Hepatocyte (in vitro differentiated cells): Measurements from ENCODE around the gene MAN1B1. TPM values are rescaled to one million over a fixed set of nuclear protein-coding genes. Genes with fewer than 3 reads are reported as not detected.
A peak's percentile ranks its signal among the peaks of the same experiment; 100 is the strongest.

ENCODE experiments used
- DNase-seq: peaks from one replicate; pipeline ENCODE4 v3.0.0-alpha.2; 2016; ENCODE audit warnings: low spot score
- H2AFZ ChIP-seq: fragments of 200-600 bp; sonication (generic); 2 replicates; pipeline ENCODE4 v1.6.0; 2016; ENCODE audit warnings: antibody characterized with exemption, mild to moderate bottlenecking
- H3K27ac ChIP-seq: fragments of 200-600 bp; sonication (generic); 2 replicates; pipeline ENCODE4 v1.5.1; 2016; ENCODE audit warnings: mild to moderate bottlenecking
- H3K27me3 ChIP-seq: fragments of 200-600 bp; sonication (generic); 2 replicates; pipeline ENCODE4 v1.6.1; 2016
- H3K36me3 ChIP-seq: fragments of 200-600 bp; sonication (generic); replicated peaks from 2 replicates; pipeline ENCODE4 v1.5.1; 2016; ENCODE audit warnings: low read depth; ENCODE audit not compliant: insufficient read depth
- H3K4me1 ChIP-seq: fragments of 200-600 bp; sonication (generic); 2 replicates; pipeline ENCODE4 v1.5.1; 2016; ENCODE audit warnings: mild to moderate bottlenecking, moderate library complexity; ENCODE audit not compliant: insufficient read depth
- H3K4me2 ChIP-seq: fragments of 200-600 bp; sonication (generic); 2 replicates; pipeline ENCODE4 v1.6.0; 2016
- H3K4me3 ChIP-seq: fragments of 200-600 bp; sonication (generic); 2 replicates; pipeline ENCODE4 v1.5.1; 2016; ENCODE audit warnings: mild to moderate bottlenecking
- H3K79me2 ChIP-seq: fragments of 200-600 bp; sonication (generic); 2 replicates; pipeline ENCODE4 v1.6.0; 2017; ENCODE audit warnings: mild to moderate bottlenecking
- H3K9me2 ChIP-seq: fragments of 200-600 bp; sonication (generic); replicated peaks from 2 replicates; pipeline ENCODE4 v1.6.0; 2017; ENCODE audit warnings: mild to moderate bottlenecking; ENCODE audit not compliant: insufficient read depth
- H3K9me3 ChIP-seq: fragments of 200-600 bp; sonication (generic); 2 replicates; pipeline ENCODE4 v1.5.1; 2016; ENCODE audit warnings: low read depth, mild to moderate bottlenecking
- H4K20me1 ChIP-seq: fragments of 200-600 bp; sonication (generic); 2 replicates; pipeline ENCODE4 v1.6.0; 2016; ENCODE audit warnings: mild to moderate bottlenecking; ENCODE audit not compliant: insufficient read depth, poor library complexity, severe bottlenecking
- EZH2 ChIP-seq: fragments of 200-600 bp; sonication (generic); IDR thresholded peaks from 2 replicates; pipeline ENCODE4 v1.6.1; 2016; ENCODE audit warnings: antibody characterized with exemption, mild to moderate bottlenecking, borderline replicate concordance
- EZH2phosphoT487 ChIP-seq: fragments of 200-600 bp; sonication (generic); IDR thresholded peaks from one replicate; pipeline ENCODE4 v1.6.1; 2018; ENCODE audit warnings: antibody characterized with exemption, mild to moderate bottlenecking, low read depth, moderate library complexity; ENCODE audit not compliant: unreplicated experiment, severe bottlenecking
- WGBS: methylation state at CpG from one replicate; pipeline ENCODE4 v1.1.6; 2016; ENCODE audit warnings: low lambda C conversion rate; ENCODE audit errors: missing lambda C conversion rate; 5-methylcytosine and 5-hydroxymethylcytosine counted together
- polyA plus RNA-seq: library from polyadenylated mRNA; unstranded; fragments of >200 nt; fragmentation: Nextera tagmentation; extraction: Ambion mirVana; gene quantifications from 2 replicates; pipeline ENCODE4 v1.2.1, GENCODE V29; 2016
- total RNA-seq: library from RNA; depleted of rRNA; stranded (reverse); fragments of >200 nt; gene quantifications from 2 replicates; pipeline ENCODE4 v1.2.3, GENCODE V29; 2014
- TF ChIP-seq, protein P1 (sequence below): fragments of 200-600 bp; sonication (generic); IDR thresholded peaks from 2 replicates; pipeline ENCODE4 v1.5.1; 2016; ENCODE audit warnings: antibody characterized with exemption, mild to moderate bottlenecking; ENCODE audit not compliant: poor library complexity

The MAN1B1 gene
- total and polyA plus RNA-seq, 2 experiments from 2014 or later, result 60.8 to 94.2 TPM

DNA sequence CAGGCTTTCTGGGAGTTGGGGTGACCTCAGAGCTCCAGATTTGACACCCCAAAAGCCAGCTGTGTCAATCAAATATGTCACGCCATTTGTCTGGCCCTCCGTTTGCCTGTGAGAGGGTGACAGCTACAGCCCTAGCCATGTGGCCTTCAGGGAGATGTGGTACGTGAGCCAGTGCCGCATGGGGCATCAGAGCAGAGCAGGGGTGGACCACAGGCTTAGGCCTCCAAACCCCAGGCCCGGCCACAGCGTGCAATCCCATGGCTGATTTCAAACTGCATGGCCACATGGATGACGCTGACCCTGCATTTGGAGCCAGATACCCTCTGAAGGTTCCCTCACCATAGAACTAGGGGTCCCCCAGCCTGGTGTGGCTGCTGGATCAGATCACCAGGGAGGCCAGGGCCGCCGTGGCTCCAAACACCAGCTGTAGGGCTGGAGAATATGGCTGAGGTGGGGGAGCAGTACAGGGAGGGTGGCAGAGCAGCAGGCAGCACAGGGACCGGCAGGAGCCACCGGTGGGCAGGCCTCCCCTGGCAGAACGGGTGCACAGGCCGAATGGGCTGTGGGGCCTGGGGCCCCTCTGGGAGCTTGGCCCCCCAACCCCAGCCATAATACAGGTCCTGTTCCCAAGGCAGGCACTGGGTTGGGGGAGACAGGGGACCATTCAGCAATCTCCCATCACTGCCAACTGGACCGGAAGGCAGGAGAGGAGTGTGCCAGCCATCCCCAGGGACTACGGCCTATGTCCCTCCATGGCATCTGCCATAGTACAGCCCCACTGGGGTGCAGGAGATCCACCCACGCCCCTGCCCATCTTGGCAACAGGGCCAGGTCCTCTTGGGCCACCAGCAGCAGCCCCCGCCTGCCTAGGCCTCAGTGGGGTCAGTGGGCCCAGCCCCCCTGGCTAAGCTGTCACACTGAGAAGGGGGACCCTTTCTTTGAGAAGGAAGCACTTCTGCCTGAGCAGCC is 18.0 kb upstream of the MAN1B1 start:
- no peak overlapping the region for H3K27ac ChIP-seq
- H3K4me1 ChIP-seq, result peaks cover 3% of the 10 kb centered on the region
- TF ChIP-seq EZH2 (no peak), EZH2phosphoT487 (no peak)
- TF ChIP-seq, protein P1, sequence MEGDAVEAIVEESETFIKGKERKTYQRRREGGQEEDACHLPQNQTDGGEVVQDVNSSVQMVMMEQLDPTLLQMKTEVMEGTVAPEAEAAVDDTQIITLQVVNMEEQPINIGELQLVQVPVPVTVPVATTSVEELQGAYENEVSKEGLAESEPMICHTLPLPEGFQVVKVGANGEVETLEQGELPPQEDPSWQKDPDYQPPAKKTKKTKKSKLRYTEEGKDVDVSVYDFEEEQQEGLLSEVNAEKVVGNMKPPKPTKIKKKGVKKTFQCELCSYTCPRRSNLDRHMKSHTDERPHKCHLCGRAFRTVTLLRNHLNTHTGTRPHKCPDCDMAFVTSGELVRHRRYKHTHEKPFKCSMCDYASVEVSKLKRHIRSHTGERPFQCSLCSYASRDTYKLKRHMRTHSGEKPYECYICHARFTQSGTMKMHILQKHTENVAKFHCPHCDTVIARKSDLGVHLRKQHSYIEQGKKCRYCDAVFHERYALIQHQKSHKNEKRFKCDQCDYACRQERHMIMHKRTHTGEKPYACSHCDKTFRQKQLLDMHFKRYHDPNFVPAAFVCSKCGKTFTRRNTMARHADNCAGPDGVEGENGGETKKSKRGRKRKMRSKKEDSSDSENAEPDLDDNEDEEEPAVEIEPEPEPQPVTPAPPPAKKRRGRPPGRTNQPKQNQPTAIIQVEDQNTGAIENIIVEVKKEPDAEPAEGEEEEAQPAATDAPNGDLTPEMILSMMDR, result no peak
- no peak overlapping the region for H3K4me3 ChIP-seq
- H3K36me3 ChIP-seq, result no peaks in the 10 kb centered on the region
- 96% methylated on average over 17 of the region's 17 CpGs for whole genome bisulfite sequencing
- no peaks in the 10 kb centered on the region for H3K9me2 ChIP-seq
- DNase-seq, result no peak
- H2AFZ ChIP-seq, result no peak overlapping the region
- H3K4me2 ChIP-seq, result peak overlapping the region; percentile 73
- H3K9me3 ChIP-seq, result no peaks in the 10 kb centered on the region
- H4K20me1 ChIP-seq, result no peaks in the 10 kb centered on the region
- H3K27me3 ChIP-seq, result no peaks in the 10 kb centered on the region
- H3K79me2 ChIP-seq, result no peaks in the 10 kb centered on the region

DNA sequence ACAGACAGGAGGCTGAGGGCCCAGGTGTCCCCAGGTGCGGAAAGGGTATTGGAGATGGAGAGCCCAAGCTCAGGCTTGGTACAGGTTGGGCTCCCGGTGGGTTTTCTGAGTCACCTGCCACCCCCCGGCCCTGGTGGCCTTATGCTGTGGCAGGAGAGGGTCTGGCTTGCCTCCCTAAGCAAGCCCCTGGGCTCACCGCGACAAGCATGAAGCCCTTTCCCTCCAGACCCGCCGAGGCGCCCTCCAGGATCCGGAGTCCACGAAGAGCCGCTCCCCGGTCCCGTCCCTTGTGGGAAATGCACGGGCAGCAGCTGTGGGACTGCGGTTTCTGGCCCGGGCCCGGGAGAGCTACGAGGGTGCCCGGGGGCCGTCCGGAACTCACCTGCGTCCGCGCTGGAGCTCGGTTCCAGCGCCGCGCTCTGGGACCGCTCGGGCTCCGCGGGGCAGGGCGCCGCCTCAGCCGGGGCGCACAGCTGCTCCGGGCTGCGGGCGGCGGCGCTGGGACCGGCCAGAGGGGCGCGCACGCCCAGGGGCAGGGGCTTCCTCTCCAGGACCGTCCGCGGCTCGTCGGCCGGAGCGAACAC is 17.2 kb upstream of the MAN1B1 start:
- WGBS, result 4% methylated on average over 40 of the region's 52 CpGs
- no peaks in the 10 kb centered on the region for H3K9me3 ChIP-seq
- H3K4me3 ChIP-seq, result no peak overlapping the region
- no peaks in the 10 kb centered on the region for H3K27me3 ChIP-seq
- DNase-seq, result no peak
- H3K27ac ChIP-seq, result no peak overlapping the region
- H4K20me1 ChIP-seq, result no peaks in the 10 kb centered on the region
- no peaks in the 10 kb centered on the region for H3K36me3 ChIP-seq
- H2AFZ ChIP-seq, result no peak overlapping the region
- TF ChIP-seq EZH2 (no peak), EZH2phosphoT487 (no peak)
- TF ChIP-seq, protein P1, result no peak
- no peaks in the 10 kb centered on the region for H3K9me2 ChIP-seq
- H3K4me1 ChIP-seq, result peaks cover 3% of the 10 kb centered on the region
- peak overlapping the region; percentile 73 for H3K4me2 ChIP-seq
- no peaks in the 10 kb centered on the region for H3K79me2 ChIP-seq

DNA sequence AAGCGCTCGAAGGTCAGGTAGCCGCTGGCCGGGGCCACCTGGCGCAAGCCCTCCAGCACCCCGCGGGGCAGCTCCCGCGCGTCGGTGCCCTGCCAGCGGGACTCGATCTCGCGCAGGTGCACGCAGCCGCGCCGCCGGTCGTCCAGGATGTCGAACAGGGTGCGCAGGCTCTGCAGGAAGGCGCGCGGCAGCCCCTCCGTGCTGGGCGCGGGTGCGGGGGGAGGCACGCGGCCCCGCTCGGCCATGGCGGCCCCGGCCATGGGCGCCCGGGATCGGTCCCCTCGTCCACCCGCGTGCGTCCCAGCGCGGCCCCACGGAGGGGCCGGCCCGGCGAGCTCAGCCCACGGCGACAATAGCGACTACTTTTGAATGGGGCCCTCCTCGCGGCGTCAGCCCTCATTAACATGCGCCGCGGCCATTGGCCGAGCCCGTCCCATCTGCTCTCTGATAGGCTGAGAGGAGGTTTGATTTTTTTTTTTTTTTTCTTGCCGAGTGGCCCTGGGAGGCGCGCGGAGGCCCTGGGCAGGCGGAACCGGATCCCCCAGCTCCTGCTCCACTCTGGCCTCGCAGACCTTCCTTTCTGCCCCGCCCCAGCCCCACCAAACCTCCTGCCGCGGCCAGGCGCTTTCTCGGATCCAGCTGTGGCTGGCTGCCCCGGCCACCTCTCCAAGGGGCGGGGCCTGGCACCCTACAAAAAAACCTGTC is 16.4 kb upstream of the MAN1B1 start, which contains the start of gene SAPCD2:
SAPCD2 (minus strand) TSS at position 357 of the 705 bp plus-strand sequence; CDS start at position 260, 97 bp downstream.
- H3K27ac ChIP-seq, result peak within 1 kb of the TSS; percentile 49
- H3K79me2 ChIP-seq, result no peaks in the 10 kb centered on the region
- H3K4me2 ChIP-seq, result peak within 1 kb of the TSS; percentile 73
- H3K9me2 ChIP-seq, result no peaks in the 10 kb centered on the region
- no peaks in the 10 kb centered on the region for H4K20me1 ChIP-seq
- H2AFZ ChIP-seq, result no peak within 1 kb of the TSS
- no peak for TF ChIP-seq EZH2
- TF ChIP-seq EZH2phosphoT487, result no peak
- TF ChIP-seq, protein P1, result no peak
- peaks cover 3% of the 10 kb centered on the region for H3K4me1 ChIP-seq
- peak; percentile 93 for DNase-seq
- no peaks in the 10 kb centered on the region for H3K27me3 ChIP-seq
- no peaks in the 10 kb centered on the region for H3K36me3 ChIP-seq
- peak within 1 kb of the TSS; percentile 41 for H3K4me3 ChIP-seq
- no peaks in the 10 kb centered on the region for H3K9me3 ChIP-seq
- 1% methylated on average over 58 of the region's 74 CpGs for WGBS
